Measurements from ENCODE around the gene MLST8. TPM values are rescaled to one million over a fixed set of nuclear protein-coding genes. Genes with fewer than 3 reads are reported as not detected.

The MLST8 gene
- polyA plus RNA-seq, 3 donors, result 29.9 to 54.3 (median 30.5) TPM

- WGBS (ENCODE audit: insufficient coverage), result 97% methylated on average over 30 of the region's 30 CpGs
- H2AFZ ChIP-seq (ENCODE audit: insufficient read depth, low read depth, low read length, poor library complexity, severe bottlenecking), result no peak overlapping the region
- H3K27me3 Mint-ChIP-seq (ENCODE audit: low read depth in 3 of 3), result peaks cover 0 to 2% (median 0%) of the 10 kb centered on the region in 3 donors
- H3K27me3 ChIP-seq (ENCODE audit: control insufficient read depth in 2 of 2, insufficient read depth in 2 of 2, low read length in 2 of 2), result no peaks in the 10 kb centered on the region
- H3K9ac ChIP-seq (ENCODE audit: insufficient read depth, low read length, poor library complexity, severe bottlenecking), result no peak overlapping the region
- H3K4me3 ChIP-seq (replicated peaks in 1 of 3; ENCODE audit: low read depth in 2 of 3, low read length in 3 of 3), result no peak overlapping the region
- H3K9me3 ChIP-seq (replicated peaks in 1 of 2; ENCODE audit: control insufficient read depth in 1 of 2, insufficient read depth in 1 of 2, low read length in 2 of 2), result no peaks in the 10 kb centered on the region
- H3K4me2 ChIP-seq (replicated peaks; ENCODE audit: extremely low read depth, low read length, poor library complexity, severe bottlenecking), result no peak overlapping the region
- peaks cover 47 to 48% of the 10 kb centered on the region in 2 donors for H3K36me3 ChIP-seq (replicated peaks in 1 of 2; ENCODE audit: control insufficient read depth in 1 of 2, insufficient read depth in 2 of 2, low read length in 2 of 2)
- no peak overlapping the region for H3K4me3 Mint-ChIP-seq
- peaks cover 10% of the 10 kb centered on the region for H3K79me2 ChIP-seq (ENCODE audit: insufficient read depth, low read length)
- DNase-seq, result no peak
- TF ChIP-seq CTCF (IDR thresholded peaks at IDR 0.05), result no peak
- no peaks in the 10 kb centered on the region for H4K20me1 ChIP-seq (ENCODE audit: insufficient read depth, low read length)
- peaks cover 2 to 3% of the 10 kb centered on the region in 2 donors for H3K4me1 ChIP-seq (ENCODE audit: control insufficient read depth in 1 of 2, insufficient read depth in 2 of 2, low read length in 2 of 2)
- H3K9me3 Mint-ChIP-seq, result peaks cover 0 to 3% (median 0%) of the 10 kb centered on the region in 7 donors
- intact Hi-C loops (cut with micrococcal nuclease), result loop anchor here in 1 of 2 donors (10.0 kb wide), 1 partner anchor 240 kb away; the partner anchor contains the start of gene ZNF598
- no peak overlapping the region for H3K27ac ChIP-seq (ENCODE audit: low read depth in 1 of 2, low read length in 2 of 2)
- peaks cover 5% of the 10 kb centered on the region for H3K4me1 Mint-ChIP-seq
- H3K27ac Mint-ChIP-seq, result peak overlapping the region in 2 of 7 donors; percentile 46 to 62
- peaks cover 35 to 70% of the 10 kb centered on the region in 2 donors for H3K36me3 Mint-ChIP-seq
Measured at GRCh38 chr16:2244926-2245795, 39.9 kb downstream of the MLST8 start.

DNA sequence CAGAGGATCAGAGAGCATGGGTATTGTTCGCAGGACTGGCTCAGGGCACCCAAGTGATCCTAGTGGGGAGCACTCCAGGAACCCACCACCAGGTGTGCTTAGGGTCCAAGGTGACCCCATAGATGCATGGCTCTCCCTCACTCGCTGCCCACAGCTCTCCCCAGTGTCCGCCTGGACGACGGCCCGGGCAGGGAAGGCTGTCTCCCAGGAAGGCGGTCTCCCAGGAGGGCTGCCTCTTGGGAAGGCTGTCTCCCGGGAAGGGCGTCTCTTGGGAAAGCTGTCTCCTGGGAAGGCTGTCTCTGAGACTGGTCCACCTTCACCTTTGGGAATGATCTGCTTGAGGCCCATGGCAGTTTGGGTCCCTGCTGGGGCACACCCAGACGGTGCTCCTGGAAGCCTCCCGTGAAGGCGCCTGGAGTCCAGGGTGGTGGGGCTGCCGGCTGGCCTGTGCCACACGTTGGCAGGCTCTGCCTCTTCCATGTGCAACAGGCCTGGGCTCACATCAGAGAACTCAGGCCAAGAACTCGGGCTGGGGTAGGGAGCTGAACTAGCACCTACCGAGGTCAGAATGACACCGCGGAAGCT is 41.1 kb downstream of the MLST8 start:
- DNase-seq, result no peak
- Mint-ChIP-seq H3K4me1 (peaks cover 14% of the 10 kb centered on the region), H3K4me3 (no peak overlapping the region), H3K27ac (peak overlapping the region in 1 of 7 donors; percentile 21), H3K27me3 (ENCODE audit: low read depth in 3 of 3) (peaks cover 0 to 2% (median 0%) of the 10 kb centered on the region in 3 donors), H3K9me3 (peaks cover 0 to 3% (median 0%) of the 10 kb centered on the region in 7 donors), H3K36me3 (peaks cover 35 to 68% of the 10 kb centered on the region in 2 donors)
- Histone ChIP-seq H3K9me3 (replicated peaks in 1 of 2; ENCODE audit: control insufficient read depth in 1 of 2, insufficient read depth in 1 of 2, low read length in 2 of 2) (no peaks in the 10 kb centered on the region), H3K27me3 (ENCODE audit: control insufficient read depth in 2 of 2, insufficient read depth in 2 of 2, low read length in 2 of 2) (no peaks in the 10 kb centered on the region), H3K36me3 (replicated peaks in 1 of 2; ENCODE audit: control insufficient read depth in 1 of 2, insufficient read depth in 2 of 2, low read length in 2 of 2) (peaks cover 47 to 48% of the 10 kb centered on the region in 2 donors), H3K27ac (ENCODE audit: low read depth in 1 of 2, low read length in 2 of 2) (no peak overlapping the region), H3K9ac (ENCODE audit: insufficient read depth, low read length, poor library complexity, severe bottlenecking) (no peak overlapping the region), H3K4me1 (ENCODE audit: control insufficient read depth in 1 of 2, insufficient read depth in 2 of 2, low read length in 2 of 2) (peaks cover 11% of the 10 kb centered on the region in 2 donors), H4K20me1 (ENCODE audit: insufficient read depth, low read length) (no peaks in the 10 kb centered on the region), H2AFZ (ENCODE audit: insufficient read depth, low read depth, low read length, poor library complexity, severe bottlenecking) (no peak overlapping the region), H3K4me3 (replicated peaks in 1 of 3; ENCODE audit: low read depth in 2 of 3, low read length in 3 of 3) (no peak overlapping the region), H3K79me2 (ENCODE audit: insufficient read depth, low read length) (peaks cover 16% of the 10 kb centered on the region), H3K4me2 (replicated peaks; ENCODE audit: extremely low read depth, low read length, poor library complexity, severe bottlenecking) (no peak overlapping the region)
- no peak for TF ChIP-seq CTCF (IDR thresholded peaks at IDR 0.05)
- WGBS (ENCODE audit: insufficient coverage), result 94% methylated on average over 16 of the region's 18 CpGs
- intact Hi-C loops (cut with micrococcal nuclease), result loop anchor here in 1 of 2 donors (10.0 kb wide), 1 partner anchor 242 kb away; the partner anchor contains the start of gene ZNF598

All from CD14-positive monocyte (primary cell).